Sigmoid colon (tissue), 7 donors: ENCODE results near the gene MB. TPM values are rescaled to one million over a fixed set of nuclear protein-coding genes. Genes with fewer than 3 reads are reported as not detected.

ENCODE experiments used
- DNase-seq: peaks from one replicate; pipeline ENCODE4 v3.0.0-alpha.2; 2019
- H3K27ac ChIP-seq, 4 donors: fragments of 200-600 bp; sonication (generic); one replicate each; pipeline ENCODE4 v1.5.1; 2016 to 2019; ENCODE audit warnings: mild to moderate bottlenecking in 1 of 4
- H3K27me3 ChIP-seq, 3 donors: fragments of 200-600 bp; sonication (generic); one replicate each; pipeline ENCODE4 v1.5.1; 2019; ENCODE audit warnings: mild to moderate bottlenecking in 1 of 3
- H3K36me3 ChIP-seq, 4 donors: fragments of 200-600 bp; sonication (generic); one replicate each; pipeline ENCODE4 v1.5.1; 2016 to 2019
- H3K4me1 ChIP-seq, 4 donors: fragments of 200-600 bp; sonication (generic); one replicate each; pipeline ENCODE4 v1.5.1; 2017 to 2019
- H3K4me3 ChIP-seq, 4 donors: fragments of 200-600 bp; sonication (generic); one replicate each; pipeline ENCODE4 v1.5.1; 2017 to 2019; ENCODE audit warnings: mild to moderate bottlenecking in 2 of 4, moderate library complexity in 1 of 4
- H3K9me3 ChIP-seq, 4 donors: fragments of 200-600 bp in 3 of 4; sonication (generic) in 3 of 4; one replicate each; pipeline versions ENCODE4 v1.5.1 to v1.6.1; 2013 to 2019
- CTCF ChIP-seq, 4 experiments: fragments of 450-650 bp in 3 of 4; fragments of 200-600 bp in 1 of 4; IDR thresholded peaks; one replicate each; pipeline ENCODE4 v1.5.1; 2016 to 2019; ENCODE audit warnings: antibody characterized with exemption in 4 of 4, mild to moderate bottlenecking in 3 of 4, moderate library complexity in 2 of 4
- EP300 ChIP-seq, 4 donors: sonication (generic); formaldehyde crosslinking; IDR thresholded peaks; one replicate each; pipeline ENCODE4 v1.6.1; 2017; ENCODE audit warnings: antibody characterized with exemption in 4 of 4
- POLR2A ChIP-seq, 2 donors: fragments of 450-650 bp; IDR thresholded peaks; one replicate each; pipeline ENCODE4 v1.6.1; 2016; ENCODE audit warnings: antibody characterized with exemption in 2 of 2, mild to moderate bottlenecking in 2 of 2, moderate library complexity in 2 of 2
- POLR2AphosphoS5 ChIP-seq, 4 donors: sonication (generic); formaldehyde crosslinking; IDR thresholded peaks; one replicate each; pipeline ENCODE4 v1.6.1; 2017; ENCODE audit warnings: antibody characterized with exemption in 4 of 4
- whole genome bisulfite sequencing, 2 donors: extraction: QIAGEN DNeasy Blood & Tissue Kit; methylation state at CpG; one replicate each; pipeline ENCODE4 v1.1.7; 2013; 5-methylcytosine and 5-hydroxymethylcytosine counted together
- intact Hi-C: fragments of 100-400 bp; cut with DNase I; formaldehyde crosslinking; loops from one replicate; pipeline ENCODE4 v1.15.1; 2023
- polyA plus RNA-seq, 3 donors: library from polyadenylated mRNA; stranded (reverse); fragments of 200-250 nt; gene quantifications; one replicate each; pipeline ENCODE4 v1.2.3, GENCODE V29; 2013
- total RNA-seq, 4 donors: library from RNA; depleted of rRNA; stranded (reverse); fragments of >200 nt; gene quantifications; one replicate each; pipeline ENCODE4 v1.1.0, GENCODE V29; 2016
- donor health status: healthy with polysubstance abuse.
- donor health status: Bipolar disorder and iron deficiency.
- donor health status: healthy.

The MB gene
- total and polyA plus RNA-seq, 7 donors = 0.68 to 84.7 (median 10.3) TPM; not detected in 1

- Histone ChIP-seq H3K27ac (peak overlapping the region in 1 of 4 donors; percentile 66), H3K4me3 (no peak overlapping the region), H3K9me3 (no peaks in the 10 kb centered on the region), H3K4me1 (peaks cover 0 to 26% (median 21%) of the 10 kb centered on the region in 4 donors), H3K27me3 (no peaks in the 10 kb centered on the region), H3K36me3 (no peaks in the 10 kb centered on the region)
- TF ChIP-seq EP300 (IDR thresholded peaks at IDR 0.05) = no peak
- no peak for TF ChIP-seq POLR2A (IDR thresholded peaks at IDR 0.05)
- TF ChIP-seq POLR2AphosphoS5 (IDR thresholded peaks at IDR 0.05) = no peak
- no peak for TF ChIP-seq CTCF (IDR thresholded peaks at IDR 0.05)
- intact Hi-C loops = no loop called here
- 84 to 92% methylated on average over 8 of the region's 8 CpGs for WGBS, 2 donors
- DNase-seq = no peak
These were observed 10.2 kb downstream of the MB start for GRCh38 chr22:35606916-35607315.

- Histone ChIP-seq H3K9me3 (no peaks in the 10 kb centered on the region), H3K4me3 (no peak overlapping the region), H3K4me1 (peaks cover 0 to 22% (median 20%) of the 10 kb centered on the region in 4 donors), H3K36me3 (no peaks in the 10 kb centered on the region), H3K27ac (peak overlapping the region; percentile 39 to 66 (median 54)), H3K27me3 (no peaks in the 10 kb centered on the region)
- 84% methylated on average over 13 of the region's 13 CpGs for WGBS, 2 donors
- no peak for DNase-seq
- no peak for TF ChIP-seq POLR2A (IDR thresholded peaks at IDR 0.05)
- TF ChIP-seq POLR2AphosphoS5 (IDR thresholded peaks at IDR 0.05) = no peak
- TF ChIP-seq CTCF (IDR thresholded peaks at IDR 0.05) = no peak
- TF ChIP-seq EP300 (IDR thresholded peaks at IDR 0.05) = no peak
- intact Hi-C loops = no loop called here
These were observed 11.2 kb downstream of the MB start for GRCh38 chr22:35605851-35606481.

- Histone ChIP-seq H3K27me3 (no peaks in the 10 kb centered on the region), H3K27ac (peak overlapping the region in 3 of 4 donors; percentile 47 to 66 (median 61)), H3K4me1 (peaks cover 0 to 22% (median 20%) of the 10 kb centered on the region in 4 donors), H3K9me3 (no peaks in the 10 kb centered on the region), H3K4me3 (no peak overlapping the region), H3K36me3 (no peaks in the 10 kb centered on the region)
- intact Hi-C loops = no loop called here
- 81 to 84% methylated on average over 2 of the region's 2 CpGs for WGBS, 2 donors
- DNase-seq = no peak
- TF ChIP-seq POLR2A (IDR thresholded peaks at IDR 0.05) = no peak
- TF ChIP-seq CTCF (IDR thresholded peaks at IDR 0.05) = no peak
- no peak for TF ChIP-seq POLR2AphosphoS5 (IDR thresholded peaks at IDR 0.05)
- TF ChIP-seq EP300 (IDR thresholded peaks at IDR 0.05) = no peak
These were observed 11.8 kb downstream of the MB start for GRCh38 chr22:35605369-35605680.

GRCh38 chr22:35604621-35605368 lies 12.3 kb downstream of the MB start:
- intact Hi-C loops = no loop called here
- 54 to 64% methylated on average over 9 of the region's 9 CpGs for WGBS, 2 donors
- H3K27me3 ChIP-seq = no peaks in the 10 kb centered on the region

More at GRCh38 chr22:35604621-35605368, 12.3 kb downstream of the MB start:
- Histone ChIP-seq H3K27ac (no peak overlapping the region), H3K4me3 (no peak overlapping the region), H3K4me1 (peaks cover 0 to 22% (median 20%) of the 10 kb centered on the region in 4 donors), H3K36me3 (no peaks in the 10 kb centered on the region), H3K9me3 (no peaks in the 10 kb centered on the region)
- no peak for TF ChIP-seq EP300 (IDR thresholded peaks at IDR 0.05)
- TF ChIP-seq POLR2AphosphoS5 (IDR thresholded peaks at IDR 0.05) = no peak
- TF ChIP-seq POLR2A (IDR thresholded peaks at IDR 0.05) = no peak
- TF ChIP-seq CTCF (IDR thresholded peaks at IDR 0.05) = no peak
- DNase-seq = no peak
